ENCODE measurements around the gene LIMS2.

LIMS2 gene

DNA sequence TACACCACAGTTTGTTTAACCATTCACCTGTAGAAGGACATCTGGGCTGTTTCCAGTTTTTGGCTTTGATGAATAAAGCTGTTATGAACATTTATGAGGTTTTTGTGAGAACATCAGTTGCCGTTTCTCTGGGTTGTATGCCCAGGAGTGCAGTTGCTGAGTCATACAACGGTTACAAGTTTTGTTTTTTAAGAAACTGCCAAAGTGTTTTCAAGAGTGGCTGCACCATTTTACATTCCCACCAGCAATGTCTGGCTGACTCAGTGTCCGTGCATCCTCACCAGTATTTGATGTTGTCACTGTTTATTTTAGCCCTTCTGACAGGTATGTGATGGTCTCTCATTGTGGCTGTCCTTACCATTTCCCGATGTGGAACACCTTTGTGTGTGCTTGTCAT lies 77.3 kb downstream of the LIMS2 start:
- no peak for DNase-seq (ENCODE audit: low read depth)

DNA sequence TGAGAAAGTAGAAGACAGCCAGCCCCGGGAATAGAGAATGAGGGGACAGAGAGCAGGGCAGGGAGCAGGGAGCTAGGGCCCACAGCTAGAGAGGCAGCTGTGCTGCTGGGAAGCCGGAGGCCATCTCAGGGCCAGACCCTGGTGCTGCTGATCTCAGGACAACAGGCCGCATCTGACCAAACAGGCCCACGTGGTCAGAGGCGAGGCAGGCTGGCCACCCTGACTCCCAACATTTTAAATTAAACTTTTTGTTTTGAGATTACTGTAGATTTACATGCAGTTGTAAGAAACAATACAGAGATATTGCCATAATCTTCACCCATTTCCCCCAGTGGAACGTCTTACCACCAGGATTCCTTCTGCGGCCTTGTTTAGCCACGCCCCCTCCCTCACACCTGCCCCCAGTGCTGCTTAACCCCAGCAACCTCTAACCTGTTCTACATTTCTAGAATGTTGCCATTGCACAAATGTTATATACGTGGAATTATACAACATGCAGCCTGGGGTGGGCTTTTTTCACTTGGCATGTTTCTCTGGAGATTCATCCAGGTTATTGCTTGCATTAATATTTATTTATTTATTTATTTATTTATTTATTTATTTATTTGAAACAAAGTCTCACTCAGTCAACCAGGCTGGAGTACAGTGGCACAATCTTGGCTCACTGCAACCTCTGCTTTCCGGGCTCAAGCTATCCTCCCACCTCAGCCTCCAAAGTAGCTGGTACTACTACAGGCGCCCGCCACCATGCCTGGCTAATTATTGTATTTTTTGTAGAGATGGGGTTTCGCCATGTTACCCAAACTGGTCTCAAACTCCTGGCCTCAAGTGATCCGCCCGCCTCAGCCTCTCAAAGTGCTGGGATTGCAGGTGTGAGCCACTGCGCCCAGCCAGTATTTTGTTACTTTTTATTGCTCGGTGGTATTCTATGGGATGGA lies 78.0 kb downstream of the LIMS2 start:
- DNase-seq (ENCODE audit: low read depth), result no peak

DNA sequence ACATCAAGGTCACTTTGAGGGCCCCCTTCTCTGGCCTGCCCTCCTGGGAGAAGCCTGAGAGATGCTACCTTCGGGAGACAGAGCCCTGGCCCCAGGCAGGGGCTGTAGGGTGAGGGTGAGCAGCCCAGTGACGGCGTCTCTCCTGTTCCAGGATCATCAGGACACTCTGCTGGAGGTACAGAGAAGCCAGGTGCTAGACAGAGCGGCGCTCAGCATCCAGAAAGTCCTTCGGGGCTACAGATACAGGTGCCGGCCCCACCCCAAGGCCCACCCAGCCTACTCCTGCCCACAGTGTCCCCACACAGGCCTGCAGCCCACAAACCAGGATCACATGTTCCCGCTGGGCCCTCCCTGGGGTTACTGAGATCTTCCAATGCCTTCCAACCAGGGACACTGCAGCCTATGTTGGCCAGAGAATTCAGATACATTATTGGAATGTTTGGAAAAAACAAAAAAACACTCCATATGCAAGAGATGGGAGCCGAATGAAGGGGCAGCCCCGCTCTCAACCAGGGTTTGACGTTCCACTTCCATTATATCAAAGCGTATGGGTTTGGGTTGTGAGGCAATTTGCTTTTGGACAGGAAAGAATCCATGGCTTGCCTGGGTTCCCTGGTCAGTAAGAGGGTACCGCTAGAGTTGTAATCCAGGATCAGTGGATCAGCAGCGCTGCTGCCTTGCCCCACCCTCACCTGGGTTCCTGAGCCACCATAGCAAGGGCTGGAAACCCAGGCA lies 78.9 kb downstream of the LIMS2 start:
- no peak for DNase-seq (ENCODE audit: low read depth)

DNA sequence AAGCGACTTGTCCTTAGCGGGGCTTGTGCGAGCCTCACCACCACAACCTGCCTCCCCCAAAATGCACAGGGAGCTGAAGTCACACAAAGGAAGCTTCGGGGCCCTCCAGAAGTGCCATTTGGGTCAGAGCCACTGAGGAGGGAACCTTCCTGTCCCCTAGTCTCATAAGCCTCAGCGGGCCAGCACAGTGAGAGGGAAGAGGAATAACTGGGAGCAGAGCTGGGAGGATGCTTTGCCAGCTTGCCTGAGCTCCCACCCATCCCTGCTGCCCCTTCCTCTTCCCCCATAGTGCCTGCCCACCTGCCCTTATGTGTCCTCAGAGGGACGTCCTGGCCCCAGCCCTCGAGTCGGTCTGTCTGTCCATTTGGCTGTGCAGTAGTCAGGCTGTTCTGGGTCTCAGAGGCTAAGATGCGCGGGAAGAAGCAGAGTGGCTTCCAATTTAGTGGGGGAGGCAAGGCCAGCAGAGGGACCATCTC lies 81.2 kb downstream of the LIMS2 start:
- no peak for DNase-seq (ENCODE audit: low read depth)

DNA sequence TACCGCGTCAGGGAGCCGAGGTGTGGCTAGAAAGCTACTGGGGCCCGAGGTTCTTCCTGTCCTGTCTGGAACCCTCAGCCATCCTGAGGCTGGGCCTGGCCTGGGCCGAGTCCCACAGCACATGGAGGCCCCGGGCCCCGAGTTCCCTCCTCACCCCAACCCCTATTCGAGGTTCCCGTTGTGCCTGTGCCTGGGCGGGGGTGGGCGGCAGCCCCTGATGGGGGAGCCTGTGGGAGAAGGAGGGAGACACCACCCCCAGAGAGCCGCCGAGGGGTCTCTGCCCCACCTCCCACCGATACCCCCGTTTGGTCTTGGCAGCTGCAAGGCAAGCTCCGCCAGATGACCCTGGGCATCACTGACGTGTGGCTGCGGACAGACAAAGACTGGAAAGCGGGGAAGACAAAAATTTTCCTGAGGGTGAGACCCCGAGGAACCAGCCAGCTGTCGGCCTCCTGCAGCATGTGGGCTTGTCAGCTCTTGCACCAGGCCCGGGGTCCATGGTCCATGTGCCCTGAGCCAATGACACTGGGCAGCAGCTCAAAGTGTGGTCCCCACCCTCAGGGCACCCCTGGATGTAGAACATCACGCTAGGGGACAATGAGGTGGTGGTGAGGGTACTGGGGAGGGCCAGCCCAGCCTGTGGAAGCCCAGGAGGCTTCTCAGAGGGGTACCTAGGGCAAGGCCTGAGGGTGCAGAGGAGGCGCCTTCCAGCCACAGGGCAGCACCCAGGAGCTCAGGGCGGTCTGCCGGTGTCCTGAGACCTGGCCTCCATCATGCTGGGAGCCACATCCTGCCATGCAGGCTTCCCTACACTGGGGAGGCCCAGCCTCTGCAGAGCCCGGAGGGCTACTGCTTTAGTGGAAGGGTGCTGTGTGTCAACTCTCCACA lies 81.9 kb downstream of the LIMS2 start:
- no peak for DNase-seq (ENCODE audit: low read depth)

DNA sequence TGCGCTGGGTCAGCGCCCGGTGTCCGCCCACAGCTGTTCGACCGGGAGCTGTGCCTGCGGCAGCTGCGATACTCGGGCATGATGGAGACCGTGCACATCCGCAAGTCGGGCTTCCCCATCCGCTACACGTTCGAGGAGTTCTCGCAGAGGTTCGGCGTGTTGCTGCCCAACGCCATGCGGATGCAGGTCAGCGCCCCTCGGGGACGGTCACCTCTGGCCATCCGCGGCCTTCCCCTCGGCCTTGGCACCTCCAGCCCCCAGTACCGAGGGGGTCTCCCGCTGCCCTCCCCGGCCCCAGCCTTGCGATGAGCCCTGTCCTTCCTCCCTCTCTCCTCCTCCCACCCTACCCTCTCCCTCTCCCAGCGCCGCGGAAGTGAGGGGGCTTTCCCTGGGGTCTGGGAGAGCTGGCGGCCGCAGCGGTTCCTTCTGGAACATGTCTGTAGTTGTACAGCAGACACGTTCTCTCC lies 82.5 kb downstream of the LIMS2 start:
- no peak for DNase-seq (ENCODE audit: low read depth)

DNA sequence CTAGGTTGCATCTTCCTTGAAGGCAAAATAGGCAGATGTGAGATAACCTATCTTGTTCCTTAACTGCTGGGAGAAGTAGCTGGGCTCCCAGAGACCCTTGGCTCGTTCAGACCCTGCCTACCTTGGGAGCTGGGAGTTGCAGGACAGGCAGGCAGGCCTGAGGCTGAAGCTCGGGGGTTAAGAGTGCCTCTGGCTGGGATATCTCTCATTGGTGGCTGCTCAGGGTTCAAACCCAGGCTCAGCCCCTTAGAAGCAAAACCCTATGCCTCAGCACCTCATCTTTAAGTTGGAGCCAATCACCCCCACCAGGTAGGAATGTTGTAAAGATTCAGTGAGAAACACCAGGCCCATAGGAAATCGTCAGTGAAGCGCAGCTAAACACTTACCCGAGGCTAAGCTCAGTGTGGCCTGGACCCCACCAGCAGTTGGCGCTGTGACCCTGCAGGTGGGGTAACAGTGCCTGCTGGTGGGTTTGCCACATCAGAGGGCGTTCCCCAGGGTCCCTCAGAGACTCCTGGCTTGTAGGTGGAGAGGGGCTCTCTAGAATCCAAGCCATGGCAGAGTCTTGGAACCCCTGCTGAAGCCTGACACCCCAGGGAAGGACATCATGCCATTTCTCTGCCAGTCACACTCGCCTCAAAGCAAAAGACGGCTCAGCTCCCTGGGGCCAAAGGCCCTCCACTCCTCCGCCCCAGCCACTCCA lies 84.0 kb downstream of the LIMS2 start:
- peak; percentile 56 for DNase-seq (ENCODE audit: low read depth)

DNA sequence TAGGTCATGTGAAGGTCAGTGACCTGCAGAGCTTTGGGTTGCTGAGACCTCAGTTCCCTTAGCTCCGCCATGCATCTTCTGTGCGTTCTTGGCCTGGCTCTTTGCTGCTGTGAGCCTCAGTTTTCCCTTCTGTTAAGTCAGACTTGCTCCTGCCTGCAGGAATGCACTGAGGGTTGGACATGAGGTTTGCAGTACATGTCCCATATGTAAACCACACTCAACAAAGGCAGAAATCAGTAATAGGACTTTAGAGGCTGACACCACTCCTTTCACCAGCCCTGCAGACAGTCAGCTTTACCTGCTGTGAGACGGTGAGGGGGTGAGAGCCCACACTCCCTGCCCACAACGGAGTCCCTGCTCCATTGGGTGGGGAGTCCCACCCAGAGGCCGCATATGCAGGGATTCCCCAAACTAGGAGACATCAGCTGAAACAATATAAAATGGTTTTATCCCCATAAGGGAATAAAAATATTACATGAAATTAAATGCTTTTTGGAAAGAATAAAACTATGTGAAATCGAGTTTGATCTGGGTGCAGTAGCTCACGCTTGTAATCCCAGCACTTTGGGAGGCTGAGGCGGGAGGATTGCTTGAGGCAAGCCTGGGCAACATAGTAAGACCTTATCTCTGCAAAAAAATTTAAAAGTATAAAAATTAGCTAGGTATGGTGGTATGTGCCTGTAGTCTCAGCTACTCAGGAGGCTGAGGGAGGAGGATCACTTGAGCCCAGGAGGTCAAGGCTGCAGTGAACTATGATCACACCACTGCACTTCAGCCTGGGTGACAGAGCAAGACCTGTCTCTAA lies 84.7 kb downstream of the LIMS2 start:
- DNase-seq (ENCODE audit: low read depth), result no peak

DNA sequence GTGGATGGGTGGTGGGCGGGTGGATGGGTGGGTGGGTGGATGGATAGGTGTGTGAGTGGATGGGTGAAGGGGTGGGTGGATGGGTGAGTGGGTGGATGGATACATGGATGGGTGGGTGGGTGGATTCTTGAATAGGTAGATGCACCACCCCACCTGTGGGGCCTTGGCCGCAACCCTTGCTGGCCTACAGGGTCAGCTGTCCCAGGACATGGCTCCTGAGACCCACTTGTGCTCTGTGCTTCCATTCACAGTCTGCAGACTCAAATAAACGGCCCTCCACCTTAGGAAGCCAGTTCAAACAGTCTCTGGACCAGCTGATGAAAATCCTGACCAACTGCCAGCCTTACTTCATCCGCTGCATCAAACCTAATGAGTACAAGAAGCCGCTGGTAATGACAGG lies 85.5 kb downstream of the LIMS2 start:
- no peak for DNase-seq (ENCODE audit: low read depth)

DNA sequence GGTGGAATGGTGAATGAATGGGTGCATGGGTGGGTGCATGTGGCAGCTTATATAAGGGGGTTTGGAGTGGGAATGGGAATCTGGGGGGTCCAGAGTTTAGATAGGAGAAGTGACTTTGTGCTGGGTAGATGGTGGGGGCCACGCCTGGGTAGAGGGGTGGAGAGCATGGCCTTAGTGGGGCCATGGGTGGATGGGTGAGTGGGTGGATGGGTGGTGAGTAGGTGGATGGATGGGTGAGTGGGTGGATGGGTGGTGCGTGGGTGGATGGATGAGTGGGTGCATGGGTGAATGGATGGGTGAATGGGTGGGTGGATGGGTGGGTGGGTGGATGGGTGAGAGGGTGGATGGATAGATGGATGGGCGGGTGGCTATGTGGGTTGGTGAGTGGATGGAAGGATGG lies 86.0 kb downstream of the LIMS2 start:
- DNase-seq (ENCODE audit: low read depth), result no peak
